Esophagus (tissue), 2 donors: ENCODE data around the gene ABHD15. TPM values are rescaled to one million over a fixed set of nuclear protein-coding genes. Genes with fewer than 3 reads are reported as not detected.

Source experiments
- H3K27ac ChIP-seq, 2 donors: one replicate each; pipeline ENCODE4 v1.5.1; 2013; ENCODE audit warnings: low read depth in 2 of 2, mild to moderate bottlenecking in 2 of 2, inconsistent platforms in 1 of 2, low read length in 1 of 2, moderate library complexity in 1 of 2
- H3K27me3 ChIP-seq, 2 donors: one replicate each; pipeline ENCODE4 v1.6.1; 2013; ENCODE audit warnings: low read length in 2 of 2, control low read depth in 1 of 2, mild to moderate bottlenecking in 1 of 2; ENCODE audit not compliant: insufficient read depth in 2 of 2, control insufficient read depth in 1 of 2
- H3K36me3 ChIP-seq, 2 donors: one replicate each; pipeline ENCODE4 v1.6.1; 2013; ENCODE audit warnings: low read length in 1 of 2; ENCODE audit not compliant: control insufficient read depth in 2 of 2, insufficient read depth in 2 of 2
- H3K4me1 ChIP-seq, 2 donors: one replicate each; pipeline ENCODE4 v1.6.1; 2013; ENCODE audit warnings: low read length in 1 of 2; ENCODE audit not compliant: control insufficient read depth in 2 of 2, insufficient read depth in 2 of 2
- H3K4me3 ChIP-seq, 2 donors: one replicate each; pipeline ENCODE4 v1.5.1; 2013; ENCODE audit warnings: low read length in 2 of 2, mild to moderate bottlenecking in 2 of 2, low read depth in 1 of 2, moderate library complexity in 1 of 2
- H3K9me3 ChIP-seq, 2 donors: one replicate each; pipeline ENCODE4 v1.6.1; 2013; ENCODE audit warnings: mild to moderate bottlenecking in 2 of 2, low read depth in 1 of 2, low read length in 1 of 2, moderate library complexity in 1 of 2; ENCODE audit not compliant: control insufficient read depth in 2 of 2, insufficient read depth in 1 of 2
- WGBS, 2 donors: extraction: QIAGEN DNeasy Blood & Tissue Kit; methylation state at CpG; one replicate each; pipeline ENCODE4 v1.1.7; 2013; 5-methylcytosine and 5-hydroxymethylcytosine counted together
- polyA plus RNA-seq, 2 donors: library from polyadenylated mRNA; stranded (reverse); fragments of 200-250 nt; gene quantifications; one replicate each; pipeline ENCODE4 v1.2.3, GENCODE V29; 2013
- donor health status: healthy with polysubstance abuse.
- donor health status: Bipolar disorder and iron deficiency.

The ABHD15 gene
- polyA plus RNA-seq, 2 donors, result 2.6 to 3.0 TPM

GRCh38 chr17:29595107-29595942 is 28.5 kb upstream of the ABHD15 start:
- H3K4me1 ChIP-seq, result peaks cover 11 to 17% of the 10 kb centered on the region in 2 donors
- H3K36me3 ChIP-seq, result no peaks in the 10 kb centered on the region
- no peaks in the 10 kb centered on the region for H3K9me3 ChIP-seq
- WGBS, 2 donors, result 79 to 86% methylated on average over 7 of the region's 7 CpGs
- H3K4me3 ChIP-seq, result no peak overlapping the region
- no peak overlapping the region for H3K27ac ChIP-seq
- no peaks in the 10 kb centered on the region for H3K27me3 ChIP-seq

DNA sequence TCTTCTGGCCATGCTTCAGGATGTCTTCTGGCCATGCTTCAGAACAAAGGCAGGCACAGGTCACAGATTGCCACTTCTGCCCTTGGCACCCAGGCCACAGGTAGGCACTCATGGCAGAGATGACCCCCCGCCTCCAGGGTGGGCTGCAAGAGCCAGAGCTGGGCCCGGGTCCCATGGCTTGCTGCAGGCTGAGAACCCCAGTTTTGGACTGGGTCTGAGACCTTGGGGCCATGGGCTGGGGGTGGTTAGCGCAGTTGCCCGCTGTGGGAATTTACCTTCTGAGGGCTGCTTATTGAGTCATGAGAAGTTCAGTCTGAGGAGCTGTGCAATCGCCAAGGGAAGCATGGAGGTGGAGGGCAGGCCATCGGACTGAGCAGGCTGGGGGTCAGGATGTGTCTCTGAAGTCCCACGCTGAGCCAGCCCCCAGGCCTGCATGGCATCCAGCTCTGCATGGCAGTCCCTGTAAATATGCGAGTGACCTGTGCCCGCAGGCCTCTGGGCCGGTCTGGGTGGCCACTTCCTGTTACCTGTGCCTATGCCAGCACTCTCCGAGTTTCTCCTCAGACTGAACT is 27.8 kb upstream of the ABHD15 start:
- Histone ChIP-seq H3K36me3 (no peaks in the 10 kb centered on the region), H3K4me1 (peaks cover 14 to 23% of the 10 kb centered on the region in 2 donors), H3K4me3 (no peak overlapping the region), H3K9me3 (no peaks in the 10 kb centered on the region), H3K27ac (no peak overlapping the region), H3K27me3 (no peaks in the 10 kb centered on the region)
- 89 to 92% methylated on average over 10 to 11 of the region's 11 CpGs for WGBS, 2 donors

DNA sequence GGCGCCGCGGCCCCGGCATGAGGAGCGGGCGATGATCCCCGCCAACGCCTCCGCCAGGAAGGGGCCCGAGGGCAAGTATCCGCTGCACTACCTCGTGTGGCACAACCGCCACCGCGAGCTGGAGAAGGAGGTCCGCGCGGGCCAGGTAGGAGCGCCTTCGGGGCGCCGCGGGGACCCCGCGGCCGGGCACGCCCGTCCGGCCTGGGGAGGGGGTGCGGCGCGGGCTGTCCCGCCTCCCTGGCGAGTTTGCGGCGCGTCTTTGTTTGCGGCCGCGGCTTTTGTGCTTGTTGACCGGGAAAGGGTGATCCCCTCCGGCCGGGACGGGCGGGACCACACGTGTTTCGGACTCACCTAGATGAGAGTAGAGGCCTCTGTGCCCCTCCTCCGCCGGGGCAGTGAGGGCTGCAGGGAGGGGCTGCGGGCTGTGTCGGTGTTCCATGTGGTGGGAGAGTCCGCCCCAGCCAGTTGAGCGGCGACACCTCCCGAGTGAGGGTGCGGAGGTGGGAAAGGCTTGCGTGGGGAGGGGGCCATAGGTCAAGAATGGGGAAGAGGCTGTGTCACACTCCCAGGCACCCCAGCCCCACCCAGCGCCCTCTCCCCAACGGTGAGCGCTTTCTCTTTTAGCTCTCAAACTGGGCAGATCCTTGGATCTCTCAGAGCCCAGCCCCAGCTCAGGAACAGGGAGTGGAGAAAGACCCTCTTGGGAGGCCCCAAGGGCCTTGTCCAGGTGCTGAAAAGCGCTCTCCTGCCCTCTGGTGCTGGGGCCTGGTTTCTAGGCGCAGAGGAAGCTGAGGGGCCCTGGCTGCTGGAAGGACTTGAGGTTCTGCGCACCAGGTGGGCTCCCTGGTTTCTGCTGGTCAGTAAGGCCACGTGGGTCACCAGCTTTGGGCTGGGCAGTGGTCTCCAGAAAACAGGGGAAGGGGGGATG is 27.0 kb upstream of the ABHD15 start:
- no peaks in the 10 kb centered on the region for H3K9me3 ChIP-seq
- WGBS, 2 donors, result 6 to 8% methylated on average over 48 to 64 of the region's 64 CpGs
- no peaks in the 10 kb centered on the region for H3K27me3 ChIP-seq
- no peaks in the 10 kb centered on the region for H3K36me3 ChIP-seq
- H3K4me1 ChIP-seq, result peaks cover 14 to 23% of the 10 kb centered on the region in 2 donors
- H3K27ac ChIP-seq, result no peak overlapping the region
- H3K4me3 ChIP-seq, result peak overlapping the region; percentile 56 to 70

GRCh38 chr17:29592850-29593551 is 26.2 kb upstream of the ABHD15 start, which contains the start of gene ANKRD13B:
Gene ANKRD13B (plus strand): TSS chr17:29593132. CDS start chr17:29593622, 490 bp downstream.
- Histone ChIP-seq H3K27ac (peak within 1 kb of the TSS; percentile 67 to 92), H3K27me3 (no peaks in the 10 kb centered on the region), H3K9me3 (no peaks in the 10 kb centered on the region), H3K4me3 (peak within 1 kb of the TSS; percentile 64 to 70), H3K36me3 (no peaks in the 10 kb centered on the region), H3K4me1 (peaks cover 19 to 30% of the 10 kb centered on the region in 2 donors)
- 0 to 1% methylated on average over 53 to 96 of the region's 96 CpGs for WGBS, 2 donors

GRCh38 chr17:29591737-29592608 is 25.1 kb upstream of the ABHD15 start:
- WGBS, 2 donors, result 8 to 14% methylated on average over 25 of the region's 25 CpGs
- no peaks in the 10 kb centered on the region for H3K9me3 ChIP-seq
- H3K27me3 ChIP-seq, result no peaks in the 10 kb centered on the region
- no peaks in the 10 kb centered on the region for H3K36me3 ChIP-seq
- H3K4me1 ChIP-seq, result peaks cover 20 to 40% of the 10 kb centered on the region in 2 donors
- peak overlapping the region in 1 of 2 donors; percentile 1 for H3K4me3 ChIP-seq
- peak overlapping the region; percentile 90 to 92 for H3K27ac ChIP-seq

GRCh38 chr17:29591146-29591736 is 24.4 kb upstream of the ABHD15 start:
- 2 to 13% methylated on average over 29 to 31 of the region's 31 CpGs for WGBS, 2 donors
- Histone ChIP-seq H3K9me3 (no peaks in the 10 kb centered on the region), H3K4me1 (peaks cover 20 to 46% of the 10 kb centered on the region in 2 donors), H3K27ac (peak overlapping the region; percentile 90 to 92), H3K4me3 (peak overlapping the region in 1 of 2 donors; percentile 1), H3K27me3 (no peaks in the 10 kb centered on the region), H3K36me3 (no peaks in the 10 kb centered on the region)

- Histone ChIP-seq H3K4me3 (peak overlapping the region; percentile 3 to 78), H3K9me3 (no peaks in the 10 kb centered on the region), H3K27me3 (no peaks in the 10 kb centered on the region), H3K27ac (peak overlapping the region; percentile 90 to 92), H3K4me1 (peaks cover 20 to 46% of the 10 kb centered on the region in 2 donors), H3K36me3 (no peaks in the 10 kb centered on the region)
- WGBS, 2 donors, result 16 to 31% methylated on average over 30 of the region's 30 CpGs
Observed at GRCh38 chr17:29590411-29591145, 23.7 kb upstream of the ABHD15 start.
